ENCODE data around the gene GNPTAB.
"Not testable (repeated sequence)": the region's sequence is repeated elsewhere in the genome, so short reads cannot be mapped to it uniquely, and the experiment has no call there.

Gene GNPTAB

GRCh38 chr12:101767537-101767936, 63.2 kb downstream of the GNPTAB start:
- DNase-seq: no peak

- no peak for DNase-seq
Measured at GRCh38 chr12:101764051-101764792, 66.5 kb downstream of the GNPTAB start.

DNA sequence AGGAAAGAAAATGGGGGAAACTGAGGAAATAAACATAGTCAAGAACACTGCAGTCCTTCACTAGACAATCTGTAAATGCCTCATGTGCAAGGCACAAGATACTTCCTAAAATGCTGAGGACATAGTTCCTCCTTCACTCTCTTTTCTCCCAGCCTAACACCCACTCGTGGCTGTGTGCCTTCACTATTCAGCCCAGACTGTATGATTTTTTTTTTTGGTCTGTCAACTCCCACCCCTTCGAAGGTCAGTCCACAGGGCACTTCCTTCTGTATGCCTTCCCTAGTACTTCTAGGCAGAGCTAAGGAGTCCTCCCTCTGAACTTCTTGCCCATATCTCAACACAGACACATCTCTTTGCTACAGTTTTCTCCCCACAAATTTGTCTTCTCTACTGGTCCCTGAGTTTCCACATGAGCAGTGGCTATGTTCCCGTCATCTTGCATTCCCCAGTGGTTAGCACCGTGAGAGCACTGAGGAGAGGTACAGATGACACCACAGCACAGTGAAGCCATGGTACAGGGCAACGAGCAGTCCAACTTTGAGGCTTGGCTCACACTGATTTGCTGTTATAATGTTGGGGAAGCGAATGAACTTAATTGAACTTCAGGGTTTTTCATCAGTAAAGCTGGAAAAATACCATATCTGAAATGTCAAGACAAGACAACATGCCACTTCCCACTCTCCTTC, 67.4 kb downstream of the GNPTAB start:
- DNase-seq: no peak

DNA sequence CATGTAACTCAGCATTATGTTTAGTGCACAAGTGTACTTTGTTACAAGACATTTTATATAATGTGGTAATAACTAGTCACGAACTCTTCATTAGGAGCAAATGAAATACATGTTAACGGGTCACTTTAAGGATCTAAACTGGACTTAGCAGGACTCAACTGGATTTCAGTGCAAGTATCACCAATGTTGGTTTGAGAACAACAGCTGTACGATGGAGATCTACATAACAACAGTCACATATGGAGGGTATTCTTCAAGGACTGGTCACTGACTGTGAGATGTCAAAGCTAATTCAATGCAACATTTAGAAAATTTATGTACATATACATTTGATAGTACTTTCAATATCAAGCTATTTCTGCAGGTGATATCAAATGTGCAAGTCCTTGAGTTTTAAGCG, 69.0 kb downstream of the GNPTAB start:
- no peak for DNase-seq

DNA sequence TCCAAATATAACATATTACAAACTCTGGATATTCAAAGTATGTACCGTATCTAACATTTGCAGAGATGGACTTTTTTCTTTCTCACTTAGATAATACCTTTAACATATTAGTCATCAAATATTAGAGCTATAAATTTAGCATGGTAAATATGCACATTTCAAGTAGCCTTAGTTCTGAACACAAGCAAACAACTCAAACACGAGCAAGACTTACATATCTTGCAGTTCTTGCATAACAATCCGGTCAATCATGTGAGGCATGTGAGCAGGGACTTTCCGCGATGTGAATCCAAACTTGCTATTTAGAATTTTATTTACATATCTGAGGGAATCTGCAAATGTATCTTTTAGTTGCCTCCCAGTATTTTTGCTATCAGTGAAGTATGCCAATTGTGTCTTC, 69.4 kb downstream of the GNPTAB start:
- DNase-seq: no peak

DNA sequence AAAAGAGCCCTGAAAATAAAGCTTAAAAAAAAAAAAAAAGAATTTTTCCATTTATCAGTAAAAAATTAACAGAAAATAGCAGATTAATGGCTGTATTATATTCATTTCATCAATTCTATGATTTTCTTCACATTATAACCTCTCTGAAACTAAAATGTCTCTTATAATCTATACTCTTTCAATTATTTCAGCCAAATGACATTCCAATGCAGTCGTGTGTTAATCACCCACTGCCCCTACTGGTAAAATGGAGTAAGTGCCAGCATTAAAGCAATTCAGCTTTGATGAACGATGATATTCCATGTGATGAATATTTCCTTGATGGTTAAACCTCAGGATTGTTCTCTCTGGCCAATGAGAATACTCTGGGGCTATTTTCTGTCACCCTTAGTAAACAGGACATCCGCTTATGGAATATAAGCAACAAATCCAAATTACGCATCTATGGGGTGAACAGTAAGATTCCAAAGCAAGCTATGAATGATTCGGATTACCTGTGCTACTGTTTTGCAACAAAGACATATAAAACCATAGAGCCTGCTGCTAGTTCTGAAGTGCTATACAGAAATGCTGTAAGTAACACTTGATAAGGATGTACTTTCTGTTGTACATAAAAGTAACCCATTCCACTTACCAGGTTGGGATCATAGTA, 71.2 kb downstream of the GNPTAB start:
- DNase-seq: no peak

GRCh38 chr12:101750152-101750551, 80.6 kb downstream of the GNPTAB start:
- DNase-seq: no peak

DNA sequence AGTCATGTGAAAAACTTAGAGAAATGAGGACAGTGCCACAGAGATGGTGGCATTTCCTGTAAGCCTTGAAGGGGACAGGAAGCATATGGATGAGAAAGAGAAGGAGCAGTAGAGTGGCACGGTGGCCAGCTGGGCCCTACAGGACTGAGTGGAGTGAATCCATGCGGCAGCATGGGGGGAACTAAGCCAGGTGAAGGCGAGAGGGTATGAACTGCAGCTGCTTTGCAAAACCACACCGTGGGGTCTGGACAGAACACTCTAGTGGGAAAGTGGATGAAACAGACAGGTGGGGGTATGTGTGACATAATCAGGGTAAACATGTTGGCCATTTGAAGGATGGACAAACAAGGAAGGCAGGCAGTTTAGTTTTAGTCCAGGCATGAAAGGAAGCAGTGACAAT, 81.1 kb downstream of the GNPTAB start:
- DNase-seq: no peak

GRCh38 chr12:101748907-101749306, 81.9 kb downstream of the GNPTAB start:
- no peak for DNase-seq

- DNase-seq: no peak
Measured at GRCh38 chr12:101747697-101748096, 83.1 kb downstream of the GNPTAB start.

- DNase-seq: no peak
Measured at GRCh38 chr12:101746661-101747060, 84.1 kb downstream of the GNPTAB start.

GRCh38 chr12:101746196-101746595, 84.6 kb downstream of the GNPTAB start:
- no peak for DNase-seq

DNA sequence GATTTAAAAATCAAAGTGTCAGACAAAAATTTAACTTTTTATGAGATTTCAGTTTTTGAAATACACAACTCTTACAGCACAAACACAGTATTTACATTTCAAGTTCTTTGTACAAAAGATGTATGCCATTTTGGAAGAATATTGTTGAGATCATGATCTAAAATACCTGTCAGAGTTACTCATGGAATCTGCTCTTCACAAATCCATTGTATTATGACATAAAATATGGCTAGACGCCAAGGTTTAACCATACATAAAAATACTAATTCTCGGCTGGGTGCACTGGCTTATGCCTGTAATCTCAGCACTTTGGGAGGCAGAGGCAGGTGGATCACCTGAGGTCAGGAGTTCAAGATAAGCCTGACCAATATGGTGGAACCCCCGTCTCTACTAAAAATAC, 85.3 kb downstream of the GNPTAB start:
- DNase-seq: no peak

DNA sequence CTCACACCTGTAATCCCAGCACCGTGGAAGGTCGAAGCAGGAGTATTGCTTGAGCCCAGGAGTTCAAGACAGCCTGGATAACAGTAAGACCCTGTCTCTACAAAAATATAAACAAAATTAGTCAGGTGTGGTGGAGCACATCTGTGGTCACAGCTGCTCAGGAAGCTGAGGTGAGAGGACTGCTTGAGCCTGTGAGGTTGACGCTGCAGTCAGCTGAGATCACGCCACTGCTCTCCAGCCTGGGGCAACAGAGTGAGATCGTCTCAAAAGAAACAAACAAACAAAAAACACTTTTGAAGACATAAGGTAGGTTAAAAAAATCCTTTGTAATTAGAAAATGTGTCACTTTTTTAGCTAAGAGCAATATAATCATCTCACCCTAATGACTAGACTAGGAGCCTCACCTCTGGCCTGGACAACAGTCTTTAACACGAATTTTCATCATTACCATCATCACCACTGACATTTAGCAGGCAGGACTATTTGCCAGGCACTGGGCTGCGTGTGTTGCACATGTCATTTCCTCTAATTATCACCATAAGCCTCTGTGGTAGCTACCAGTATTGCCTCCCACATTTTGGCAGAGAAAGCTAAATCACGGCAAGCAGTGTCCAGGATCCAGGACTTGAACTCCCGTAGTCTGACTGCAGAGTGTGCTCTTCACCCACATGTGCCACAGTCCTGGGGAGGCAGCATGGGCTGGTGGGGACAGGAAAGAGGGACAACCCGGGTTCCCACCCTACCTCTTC, 86.9 kb downstream of the GNPTAB start:
- DNase-seq: no peak

GRCh38 chr12:101743242-101743641, 87.5 kb downstream of the GNPTAB start:
- no peak for DNase-seq

DNA sequence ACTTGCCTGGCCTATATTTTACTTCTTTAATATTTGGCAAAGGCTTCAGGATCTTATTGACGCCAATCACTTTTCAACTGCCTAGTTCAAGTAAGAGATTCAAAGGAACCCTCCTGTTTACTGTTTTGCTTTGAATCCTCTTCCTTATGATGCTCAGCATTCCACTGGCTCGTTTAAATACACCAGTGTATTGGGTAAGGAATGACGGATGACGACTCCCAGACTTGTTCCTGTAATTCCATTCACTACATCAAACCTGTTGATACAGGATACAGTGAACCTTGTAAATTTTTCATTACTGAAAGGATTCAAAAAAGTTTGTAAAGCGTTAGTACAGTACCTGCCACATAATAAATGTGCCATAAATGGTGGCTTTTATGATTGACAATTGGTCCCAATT, 89.8 kb downstream of the GNPTAB start:
- no peak for DNase-seq

DNA sequence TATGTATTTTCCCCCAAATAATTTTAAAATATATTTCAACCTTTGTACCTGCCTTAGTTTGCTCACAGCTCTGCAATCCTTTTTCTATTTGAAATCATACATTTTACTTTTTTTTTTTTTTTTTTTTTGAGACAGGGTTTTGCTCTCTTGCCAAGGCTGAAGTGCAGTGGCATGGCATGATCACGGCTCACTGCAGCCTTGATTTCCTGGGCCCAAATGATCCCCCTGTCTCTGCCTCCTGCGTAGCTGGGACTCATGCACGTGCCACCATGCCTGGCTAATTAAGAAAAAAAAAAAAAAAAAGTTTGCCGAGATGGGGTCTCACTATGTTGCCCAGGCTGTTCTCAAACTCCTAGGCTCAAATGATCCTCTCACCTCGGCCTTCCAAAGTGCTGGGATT, 90.2 kb downstream of the GNPTAB start:
- no peak for DNase-seq

- DNase-seq: no peak
Measured at GRCh38 chr12:101738920-101739665, 91.7 kb downstream of the GNPTAB start, which contains the start of gene SYCP3. Gene SYCP3 (minus strand): TSS chr12:101739462. CDS start chr12:101737935, 1,527 bp downstream.

GRCh38 chr12:101737476-101737875, 93.3 kb downstream of the GNPTAB start:
- no peak for DNase-seq

DNA sequence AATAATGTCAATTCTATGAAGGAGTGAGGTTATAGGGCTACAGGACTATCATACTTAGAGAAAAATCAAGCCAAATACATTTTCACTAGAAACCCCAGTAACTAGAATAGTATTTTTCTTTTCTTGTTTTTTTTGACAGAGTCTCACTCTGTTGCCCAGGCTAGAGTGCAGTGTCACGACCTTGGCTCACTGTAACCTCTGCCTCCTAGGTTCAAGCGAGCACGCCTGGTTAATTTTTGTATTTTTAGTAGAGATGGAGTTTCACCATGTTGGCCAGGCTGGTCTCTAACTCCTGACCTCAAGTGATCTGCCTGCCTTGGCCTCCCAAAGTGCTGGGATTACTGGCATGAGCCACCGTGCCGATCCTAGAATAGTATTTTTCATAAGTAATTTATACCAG, 96.3 kb downstream of the GNPTAB start:
- not testable (repeated sequence) for DNase-seq

- DNase-seq: no peak
Measured at GRCh38 chr12:101733166-101733565, 97.6 kb downstream of the GNPTAB start.

- no peak for DNase-seq
Measured at GRCh38 chr12:101732318-101732717, 98.4 kb downstream of the GNPTAB start.

DNA sequence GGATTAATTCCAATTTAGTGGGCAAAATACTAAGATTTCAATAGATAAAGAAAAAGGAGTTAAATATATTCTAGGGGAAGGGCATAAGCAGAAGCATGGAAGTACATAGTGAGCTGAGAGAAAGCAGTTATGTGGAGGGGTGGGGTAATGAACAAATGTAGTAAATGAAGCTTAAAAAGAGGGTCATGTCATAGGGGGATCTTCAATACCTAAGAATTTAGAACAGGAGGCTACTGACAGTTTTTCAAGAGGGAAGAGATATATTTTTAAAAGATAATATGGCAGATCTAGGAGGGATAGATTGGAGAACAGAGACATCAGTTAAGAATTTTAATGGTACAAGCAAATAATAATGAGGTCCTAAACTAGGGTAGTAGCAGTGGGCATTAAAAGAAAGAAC, 100.9 kb downstream of the GNPTAB start:
- DNase-seq: no peak
